RWPE1 (cell line): ENCODE results near the gene CREM.

Experiments used
- CTCF ChIA-PET: fragments of 350-600 bp; sonication (Branson Sonifier 250); formaldehyde crosslinking; extraction: SDS; loops from one replicate; lab custom pipeline; 2021; lab: Yijun Ruan, JAX
- POLR2A ChIA-PET: fragments of 400-600 bp; formaldehyde crosslinking; extraction: SDS; loops from one replicate; lab custom pipeline; 2020; ENCODE audit warnings: antibody characterized with exemption; ENCODE audit not compliant: low non-redundant PET; lab: Yijun Ruan, JAX
- DNase-seq: peaks from one replicate; pipeline ENCODE4 v3.0.0; 2012; ENCODE audit warnings: low spot score
- H3K27ac ChIP-seq: fragments of 450-650 bp; 2 replicates; pipeline ENCODE4 v1.5.1; 2017
- TF ChIP-seq, protein P1 (sequence below): fragments of 450-650 bp; conservative IDR thresholded peaks from 2 replicates; pipeline ENCODE4 v1.5.1; 2017; ENCODE audit warnings: low read depth, mild to moderate bottlenecking

CREM gene

DNA sequence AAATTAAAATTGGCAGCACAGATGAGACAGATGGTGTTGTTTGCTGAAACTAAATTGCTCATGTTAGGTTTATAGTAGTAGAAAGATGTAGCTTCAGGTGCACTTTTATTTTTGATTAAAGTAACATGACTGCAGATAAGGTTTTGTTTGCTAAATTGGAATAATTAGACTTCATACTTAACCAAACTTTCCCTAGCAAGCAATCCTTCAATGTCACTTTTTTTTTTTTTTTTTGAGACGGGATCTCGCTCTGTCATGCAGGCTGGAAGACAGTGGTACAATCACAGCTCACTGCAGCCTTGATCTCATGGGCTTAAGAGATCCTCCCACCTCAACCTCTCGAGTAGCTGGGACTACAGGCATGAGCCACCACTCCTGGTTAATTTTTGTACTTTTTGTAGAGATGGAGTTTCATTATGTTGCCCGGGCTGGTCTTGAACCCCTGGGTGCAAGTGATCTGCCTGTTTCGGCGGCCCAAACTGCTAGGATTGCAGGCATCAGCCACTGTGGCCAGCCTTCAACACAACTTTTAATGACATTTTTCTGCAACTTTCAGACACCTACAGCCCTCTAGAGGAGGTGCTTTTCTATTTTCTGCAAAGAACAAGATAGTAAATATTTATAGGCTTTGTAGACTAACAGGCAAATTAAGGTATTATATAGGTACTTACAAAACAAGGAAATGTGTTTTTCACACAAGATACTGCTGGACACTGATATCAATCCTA, 124.9 kb downstream of the CREM start:
- ChIA-PET POLR2A (no interaction called here), CTCF (no interaction called here)
- DNase-seq: no peak
- H3K27ac ChIP-seq: no peak overlapping the region
- TF ChIP-seq, protein P1, sequence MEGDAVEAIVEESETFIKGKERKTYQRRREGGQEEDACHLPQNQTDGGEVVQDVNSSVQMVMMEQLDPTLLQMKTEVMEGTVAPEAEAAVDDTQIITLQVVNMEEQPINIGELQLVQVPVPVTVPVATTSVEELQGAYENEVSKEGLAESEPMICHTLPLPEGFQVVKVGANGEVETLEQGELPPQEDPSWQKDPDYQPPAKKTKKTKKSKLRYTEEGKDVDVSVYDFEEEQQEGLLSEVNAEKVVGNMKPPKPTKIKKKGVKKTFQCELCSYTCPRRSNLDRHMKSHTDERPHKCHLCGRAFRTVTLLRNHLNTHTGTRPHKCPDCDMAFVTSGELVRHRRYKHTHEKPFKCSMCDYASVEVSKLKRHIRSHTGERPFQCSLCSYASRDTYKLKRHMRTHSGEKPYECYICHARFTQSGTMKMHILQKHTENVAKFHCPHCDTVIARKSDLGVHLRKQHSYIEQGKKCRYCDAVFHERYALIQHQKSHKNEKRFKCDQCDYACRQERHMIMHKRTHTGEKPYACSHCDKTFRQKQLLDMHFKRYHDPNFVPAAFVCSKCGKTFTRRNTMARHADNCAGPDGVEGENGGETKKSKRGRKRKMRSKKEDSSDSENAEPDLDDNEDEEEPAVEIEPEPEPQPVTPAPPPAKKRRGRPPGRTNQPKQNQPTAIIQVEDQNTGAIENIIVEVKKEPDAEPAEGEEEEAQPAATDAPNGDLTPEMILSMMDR: no peak

DNA sequence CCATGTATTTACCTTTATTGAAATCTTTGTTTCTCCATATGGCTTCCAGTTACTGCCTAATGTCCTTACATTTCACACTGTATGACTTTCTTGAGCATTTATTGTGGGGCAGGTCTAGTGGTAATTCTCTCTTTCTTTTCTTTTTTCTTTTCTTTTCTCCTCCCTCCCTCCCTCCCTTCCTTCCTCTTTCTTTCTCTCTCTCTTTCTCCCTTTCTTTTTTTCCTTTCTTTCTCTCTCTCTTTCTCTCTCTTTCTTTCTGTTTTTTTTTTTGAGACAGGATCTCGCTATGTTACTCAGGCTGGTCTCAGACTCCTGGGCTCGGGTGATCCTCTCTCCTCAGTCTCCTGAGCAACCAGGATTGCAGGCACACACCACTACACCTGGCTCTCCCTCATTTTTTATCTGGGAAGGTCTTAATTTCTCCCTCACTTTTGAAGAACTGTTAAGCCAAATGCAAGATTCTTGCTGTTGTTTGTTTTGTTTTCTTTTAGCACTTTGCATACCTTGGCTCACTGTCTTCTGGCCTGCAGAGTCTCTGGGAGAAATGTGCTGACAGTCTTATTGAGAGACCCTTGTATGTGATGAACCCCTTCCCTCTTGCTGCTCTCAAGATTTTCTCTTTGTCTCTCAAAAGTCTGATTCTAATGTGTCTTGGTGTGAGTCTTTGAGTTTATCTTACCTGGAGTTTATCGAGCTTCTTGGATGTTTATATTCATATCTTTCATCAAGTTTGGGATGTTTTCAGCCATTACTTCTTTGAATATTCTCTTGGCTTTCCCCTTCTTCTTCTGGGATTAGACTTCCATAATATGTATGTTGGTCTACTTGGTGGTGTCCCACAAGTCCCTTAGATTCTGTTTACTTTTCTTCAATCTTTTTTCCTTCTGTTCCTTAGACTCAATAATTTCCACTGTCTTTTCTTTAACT, 130.7 kb downstream of the CREM start:
- ChIA-PET POLR2A (no interaction called here), CTCF (no interaction called here)
- no peak for DNase-seq
- no peak overlapping the region for H3K27ac ChIP-seq
- TF ChIP-seq, protein P1: no peak

DNA sequence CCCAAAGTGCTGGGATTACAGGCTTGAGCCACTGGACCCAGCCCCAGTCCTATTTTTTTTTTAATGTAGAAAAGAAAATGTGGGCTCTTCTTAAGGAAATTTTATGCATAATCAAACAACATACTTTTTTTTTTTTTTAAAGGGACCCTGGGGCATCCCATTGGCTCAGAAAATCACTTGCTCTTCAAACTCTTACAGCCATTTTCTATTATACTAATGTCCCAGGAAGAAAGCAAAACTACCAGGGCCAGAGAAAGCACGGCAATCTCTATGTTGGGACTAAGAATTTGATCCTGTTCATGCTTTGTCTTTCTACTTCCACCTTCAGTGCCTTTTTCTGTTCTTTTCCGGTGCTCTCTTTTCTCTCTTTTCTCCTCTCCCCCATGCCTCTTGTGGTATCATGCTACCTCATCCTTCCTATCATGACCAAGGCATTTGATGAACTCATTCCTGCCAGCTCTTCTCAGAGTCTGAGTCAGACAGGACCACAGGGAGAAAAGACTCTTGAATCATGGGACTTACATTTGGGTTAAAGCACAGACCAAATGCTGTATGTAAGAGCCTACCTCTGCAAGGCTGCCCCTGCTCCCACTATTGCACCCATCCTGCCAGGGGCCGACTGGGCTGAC, 133.2 kb downstream of the CREM start:
- TF ChIP-seq, protein P1: no peak
- no peak overlapping the region for H3K27ac ChIP-seq
- ChIA-PET POLR2A (no interaction called here), CTCF (interaction anchor here (0.6 kb wide), 1 partner anchor 185 kb away, joined by 3 read pairs; no protein-coding TSS in a partner anchor)
- peak; percentile 58 for DNase-seq

DNA sequence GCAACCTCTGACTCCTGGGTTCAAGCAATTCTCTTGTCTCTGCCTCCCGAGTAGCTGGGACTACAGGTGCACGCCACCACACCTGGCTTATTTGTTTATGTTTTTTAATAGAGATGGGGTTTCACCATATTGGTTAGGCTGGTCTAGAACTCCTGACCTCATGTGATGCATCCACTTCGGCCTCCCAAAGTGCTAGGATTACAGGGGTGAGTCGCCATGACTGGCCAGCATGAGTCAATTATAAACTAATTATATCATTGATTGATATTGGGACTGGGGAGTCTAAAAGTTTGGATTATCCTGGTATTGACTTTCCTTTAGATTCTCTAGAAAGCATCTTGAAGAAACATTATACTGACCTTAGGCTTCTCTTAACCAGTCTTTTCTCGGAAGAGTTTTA, 135.8 kb downstream of the CREM start:
- POLR2A ChIA-PET: no interaction called here
- TF ChIP-seq, protein P1: no peak
- no peak overlapping the region for H3K27ac ChIP-seq
- CTCF ChIA-PET: no interaction called here
- DNase-seq: no peak
